AG20443 (cell line): Measurements from ENCODE around the gene BTBD10.

Experiments used
- DNase-seq: peaks from one replicate; pipeline ENCODE4 v3.0.0; 2012; ENCODE audit warnings: low spot score, mixed read lengths

Gene BTBD10

DNA sequence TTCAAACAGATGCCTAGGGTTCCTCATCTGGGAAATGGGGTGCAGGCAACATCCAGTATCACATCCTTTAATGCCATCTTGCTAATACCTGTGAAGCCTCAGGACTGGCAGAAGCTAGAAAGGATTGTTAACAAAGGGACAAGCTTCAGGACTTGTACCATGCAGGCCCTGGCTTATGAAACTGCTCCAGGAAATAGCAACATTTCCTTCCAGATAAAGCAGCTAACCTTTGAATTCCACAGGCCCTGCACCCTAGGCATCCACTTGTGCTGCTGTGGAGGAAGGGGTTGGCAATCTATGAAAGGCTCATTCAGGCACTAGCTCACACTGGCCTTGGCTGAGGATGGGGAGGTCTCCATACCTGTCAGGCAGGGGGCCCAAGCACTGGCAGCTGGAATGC is 87.2 kb downstream of the BTBD10 start:
- no peak for DNase-seq

- DNase-seq: no peak
Measured at GRCh38 chr11:13373216-13373615, 89.8 kb downstream of the BTBD10 start.

DNA sequence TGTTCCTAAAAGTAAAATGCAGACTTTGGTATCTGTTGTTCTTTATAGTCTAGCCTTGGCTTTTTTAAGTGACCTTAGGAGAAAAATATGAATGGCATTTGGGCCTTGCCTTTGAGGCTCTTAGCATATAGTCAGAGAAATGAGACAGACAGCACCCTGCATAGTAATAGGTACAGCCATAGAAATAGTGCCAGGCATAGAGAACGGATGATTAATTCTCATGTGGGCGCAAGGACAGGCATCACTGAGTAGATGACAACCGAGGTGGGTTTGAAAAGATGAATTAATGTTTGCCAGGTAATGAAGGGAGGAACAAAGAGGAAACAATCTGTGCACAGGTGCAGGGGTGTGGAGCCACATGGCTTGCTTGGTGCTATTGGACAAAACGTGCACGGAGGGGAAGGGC is 95.0 kb downstream of the BTBD10 start:
- DNase-seq: peak; percentile 21

GRCh38 chr11:13367115-13367514 is 95.9 kb downstream of the BTBD10 start:
- no peak for DNase-seq

- no peak for DNase-seq
Measured at GRCh38 chr11:13366266-13367026, 96.6 kb downstream of the BTBD10 start.

- DNase-seq: no peak
Measured at GRCh38 chr11:13364388-13364787, 98.6 kb downstream of the BTBD10 start.

DNA sequence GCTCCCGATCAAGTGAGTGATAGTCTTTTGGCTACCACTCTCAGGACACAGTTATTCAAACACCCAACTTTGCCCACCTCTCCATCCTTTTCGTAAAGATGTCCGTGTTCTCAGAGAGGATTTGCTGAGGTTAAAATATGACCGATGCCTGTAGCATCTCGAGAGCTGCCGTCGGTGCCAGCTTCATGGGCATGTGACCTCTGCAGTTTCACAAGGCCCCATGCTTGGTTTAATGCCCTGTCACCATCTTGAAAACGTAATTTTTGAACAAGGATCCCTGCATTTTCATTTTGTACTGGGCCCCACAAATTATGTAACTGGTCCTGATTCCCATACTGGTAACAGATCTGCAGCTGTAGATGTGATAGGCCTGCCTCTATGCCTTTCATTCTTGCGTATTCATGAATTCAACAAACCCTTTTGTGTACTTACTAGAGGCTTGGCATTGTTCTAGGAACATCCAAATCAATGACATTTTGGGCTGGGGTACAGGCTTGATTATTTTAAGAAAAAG is 100.4 kb downstream of the BTBD10 start:
- DNase-seq: no peak

- DNase-seq: no peak
Measured at GRCh38 chr11:13358596-13359270, 104.3 kb downstream of the BTBD10 start.

DNA sequence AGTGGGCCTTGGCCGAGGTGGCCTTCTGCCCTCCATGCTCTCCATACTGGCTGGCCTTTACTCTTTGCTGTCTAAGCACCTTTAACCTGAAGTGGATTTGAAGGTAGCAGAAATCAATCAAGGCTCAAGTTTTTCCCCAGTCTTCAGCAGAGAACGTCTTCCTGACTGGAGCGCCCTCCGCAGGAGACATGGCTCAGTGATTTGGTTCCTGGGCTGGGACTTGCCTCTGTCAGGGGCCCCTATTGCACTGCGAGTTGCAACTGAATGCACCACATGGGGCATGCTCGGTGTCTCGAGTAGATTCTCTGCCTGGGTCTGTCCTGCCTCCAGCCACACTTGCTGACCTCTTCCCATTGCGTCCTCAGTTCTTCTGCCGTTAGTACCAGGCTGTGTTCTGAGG is 105.8 kb downstream of the BTBD10 start:
- no peak for DNase-seq

DNA sequence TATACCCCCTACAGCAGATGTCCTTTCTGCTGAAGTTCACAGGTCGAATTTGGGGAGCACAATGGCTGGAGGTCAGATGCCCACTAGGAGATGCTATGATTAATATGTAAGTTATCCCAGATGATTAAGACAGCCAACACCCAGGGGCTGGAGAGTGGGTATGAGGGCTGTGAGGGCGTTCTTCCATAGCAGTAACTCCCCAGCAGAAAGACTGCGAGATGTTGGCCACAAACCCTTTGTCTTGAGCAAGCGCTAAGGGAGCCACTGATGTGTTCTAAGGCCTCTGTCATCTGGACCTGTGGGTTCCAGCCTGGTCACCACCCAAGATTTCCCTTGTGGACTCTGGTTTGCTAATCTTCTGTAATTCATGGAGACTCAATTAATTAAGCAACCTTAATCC is 107.8 kb downstream of the BTBD10 start:
- DNase-seq: no peak

DNA sequence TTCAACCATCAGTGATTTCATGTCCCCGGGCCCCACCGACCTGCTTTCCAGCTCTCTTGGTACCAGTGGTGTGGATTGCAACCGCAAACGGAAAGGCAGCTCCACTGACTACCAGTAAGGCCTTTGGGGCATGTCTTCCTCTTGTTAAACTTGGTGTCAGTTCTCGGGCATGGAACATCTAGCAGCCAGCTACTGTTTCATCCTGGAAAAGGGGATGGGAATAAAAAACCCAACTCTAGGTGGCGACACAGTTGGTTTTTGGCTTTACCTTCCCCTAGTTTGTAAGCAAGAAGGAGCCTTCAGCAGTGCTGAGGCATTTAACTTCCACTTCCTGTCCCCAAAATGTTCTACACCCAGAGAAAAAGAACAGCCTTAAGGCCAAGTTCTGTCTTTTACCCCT is 108.7 kb downstream of the BTBD10 start:
- DNase-seq: peak; percentile 33

GRCh38 chr11:13352711-13353110 is 110.3 kb downstream of the BTBD10 start:
- no peak for DNase-seq

GRCh38 chr11:13349581-13349980 is 113.4 kb downstream of the BTBD10 start:
- DNase-seq: no peak

DNA sequence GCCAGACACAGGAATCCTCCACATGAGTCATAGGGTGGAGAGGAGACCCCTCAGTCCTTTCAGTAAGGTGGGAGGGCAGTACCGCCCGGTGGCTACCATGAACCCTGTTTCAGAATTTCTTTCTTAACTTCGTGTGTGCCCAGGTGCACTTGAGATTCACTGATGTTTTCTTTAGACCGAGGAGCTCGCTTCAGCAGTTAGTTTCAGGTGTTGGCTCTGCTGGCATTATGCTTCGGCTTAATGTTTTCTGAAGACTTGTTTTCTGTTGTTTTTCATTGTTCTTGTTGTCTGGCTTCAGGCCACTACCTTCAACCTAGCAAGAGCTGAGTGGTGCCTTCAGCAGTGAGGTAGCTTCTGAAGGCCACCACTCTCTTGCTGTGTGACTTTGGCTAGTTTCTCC is 114.0 kb downstream of the BTBD10 start:
- no peak for DNase-seq

- DNase-seq: no peak
Measured at GRCh38 chr11:13348305-13348704, 114.7 kb downstream of the BTBD10 start.

DNA sequence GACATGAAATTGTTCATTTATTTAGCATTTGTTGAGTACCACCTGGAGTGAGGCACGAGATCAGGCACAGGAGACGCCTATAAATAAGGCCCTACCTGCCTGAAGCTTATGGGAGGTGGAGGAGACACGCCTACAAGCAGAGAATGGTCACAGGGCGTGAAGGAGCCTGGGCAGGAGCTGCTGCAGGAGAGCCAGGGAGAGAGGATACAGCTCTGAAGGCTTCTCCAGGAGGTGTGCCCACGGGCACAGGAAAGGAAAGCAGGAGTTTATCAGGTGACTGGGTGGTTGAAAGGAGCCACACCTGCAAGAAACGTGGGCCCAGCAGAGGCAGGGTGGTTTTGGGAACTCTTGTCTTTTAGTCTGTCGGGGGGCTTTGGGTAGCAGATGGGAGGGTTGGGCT is 115.1 kb downstream of the BTBD10 start:
- no peak for DNase-seq

- no peak for DNase-seq
Measured at GRCh38 chr11:13346470-13346869, 116.6 kb downstream of the BTBD10 start.

DNA sequence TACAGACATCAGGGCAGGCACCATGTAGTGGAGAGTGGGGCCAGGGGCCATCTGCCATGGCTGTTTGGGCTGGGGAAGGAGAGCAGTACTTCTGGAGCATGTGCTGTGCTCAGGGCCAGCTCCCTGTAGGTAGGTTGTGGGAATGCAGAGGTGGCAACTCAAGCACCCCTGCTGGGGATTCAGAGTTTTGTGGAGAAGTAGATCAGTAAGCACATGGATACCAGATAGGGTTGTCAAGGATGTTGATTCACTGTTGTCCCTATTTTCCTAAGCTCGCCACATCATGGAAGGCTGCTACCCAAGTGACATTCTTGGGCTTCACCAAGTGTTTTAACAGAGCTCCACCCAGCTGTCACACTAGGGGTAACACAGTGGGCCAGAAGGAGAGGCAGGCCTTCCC is 118.2 kb downstream of the BTBD10 start:
- DNase-seq: no peak

GRCh38 chr11:13343931-13344717 is 118.9 kb downstream of the BTBD10 start:
- DNase-seq: peak; percentile 82

- DNase-seq: no peak
Measured at GRCh38 chr11:13343067-13343466, 120.0 kb downstream of the BTBD10 start.

- no peak for DNase-seq
Measured at GRCh38 chr11:13341026-13341425, 122.0 kb downstream of the BTBD10 start.
